C4-2B (cell line): ENCODE data around the gene GPC5.

Source experiments
- ZFX ChIP-seq: fragments of 450-650 bp; IDR thresholded peaks from 2 replicates; pipeline ENCODE4 v1.6.1; 2017
- TF ChIP-seq, protein P1 (sequence below): fragments of 450-650 bp; conservative IDR thresholded peaks from 2 replicates; pipeline ENCODE4 v1.5.1; 2017; ENCODE audit warnings: mild to moderate bottlenecking

DNA sequence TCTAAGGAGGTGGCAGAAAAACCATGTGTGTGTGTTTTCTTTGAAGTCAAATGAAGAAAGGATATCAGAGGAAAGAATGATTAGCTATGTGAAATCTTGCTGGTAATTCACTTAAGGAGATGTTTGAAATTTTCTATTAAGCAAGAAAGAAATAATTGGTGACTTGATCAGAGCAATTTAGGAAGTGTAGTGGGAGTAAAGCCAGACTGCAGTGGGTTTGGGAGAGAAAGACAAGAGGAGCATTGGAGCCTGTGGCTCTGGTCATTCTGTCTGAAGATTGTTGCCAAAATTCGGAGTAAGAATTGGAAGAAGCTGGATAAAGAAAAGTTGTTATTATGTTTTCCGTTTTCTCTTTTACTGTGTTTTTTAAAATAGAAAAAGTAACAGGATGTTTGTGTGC, 640.5 kb downstream of the GPC5 start:
- TF ChIP-seq, protein P1, sequence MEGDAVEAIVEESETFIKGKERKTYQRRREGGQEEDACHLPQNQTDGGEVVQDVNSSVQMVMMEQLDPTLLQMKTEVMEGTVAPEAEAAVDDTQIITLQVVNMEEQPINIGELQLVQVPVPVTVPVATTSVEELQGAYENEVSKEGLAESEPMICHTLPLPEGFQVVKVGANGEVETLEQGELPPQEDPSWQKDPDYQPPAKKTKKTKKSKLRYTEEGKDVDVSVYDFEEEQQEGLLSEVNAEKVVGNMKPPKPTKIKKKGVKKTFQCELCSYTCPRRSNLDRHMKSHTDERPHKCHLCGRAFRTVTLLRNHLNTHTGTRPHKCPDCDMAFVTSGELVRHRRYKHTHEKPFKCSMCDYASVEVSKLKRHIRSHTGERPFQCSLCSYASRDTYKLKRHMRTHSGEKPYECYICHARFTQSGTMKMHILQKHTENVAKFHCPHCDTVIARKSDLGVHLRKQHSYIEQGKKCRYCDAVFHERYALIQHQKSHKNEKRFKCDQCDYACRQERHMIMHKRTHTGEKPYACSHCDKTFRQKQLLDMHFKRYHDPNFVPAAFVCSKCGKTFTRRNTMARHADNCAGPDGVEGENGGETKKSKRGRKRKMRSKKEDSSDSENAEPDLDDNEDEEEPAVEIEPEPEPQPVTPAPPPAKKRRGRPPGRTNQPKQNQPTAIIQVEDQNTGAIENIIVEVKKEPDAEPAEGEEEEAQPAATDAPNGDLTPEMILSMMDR = no peak
- no peak for TF ChIP-seq ZFX
